Vein endothelial cell (primary cell): ENCODE measurements around the gene ENPP4. TPM values are rescaled to one million over a fixed set of nuclear protein-coding genes. Genes with fewer than 3 reads are reported as not detected.

Experiments
- total RNA-seq: library from RNA; depleted of rRNA; stranded (reverse); fragments of >200 nt; gene quantifications from 2 replicates; pipeline ENCODE4 v1.2.3, GENCODE V29; 2012

Gene ENPP4
- total RNA-seq = 6.2 and 8.0 TPM in 2 replicates

GRCh38 chr6:46129629-46130511 lies at the start of gene ENPP4:
TSS of gene ENPP4 (plus strand) at chr6:46129989. CDS start at chr6:46139584, 9,595 bp downstream.

GRCh38 chr6:46170357-46171289 lies 40.8 kb downstream of the ENPP4 start, which contains the start of gene ENPP5:
TSS of gene ENPP5 (minus strand) at chr6:46170980. CDS start at chr6:46168262, 2,718 bp downstream.

Other genes with a start within 250 kb of the ENPP4 start
- gene CLIC5, start 114.1 kb upstream of the ENPP4 start, total RNA-seq = under 0.01 and 0.19 TPM in 2 replicates
- gene ENPP5, start 41.0 kb downstream of the ENPP4 start, total RNA-seq = not detected in 2 replicates